HL-60/S4 treated with phorbol 12-myristate 13-acetate at 8.2 ng/mL for 4 days and 3 days (cell line): ENCODE measurements around the gene GRPR.
"Not testable (repeated sequence)": the region's sequence is repeated elsewhere in the genome, so short reads cannot be mapped to it uniquely, and the experiment has no call there.

Experiments
- in situ Hi-C: fragments of 300-500 bp; cut with MboI; formaldehyde crosslinking; loops from 2 replicates; pipeline ENCODE4 v1.15.0; 2022; ENCODE audit warnings: low sequenced_read_pairs

Gene GRPR

GRCh38 chrX:16175329-16176061 is 52.1 kb downstream of the GRPR start:
- in situ Hi-C loops, result no loop called here

GRCh38 chrX:16177260-16177659 is 53.9 kb downstream of the GRPR start:
- in situ Hi-C loops, result no loop called here

- in situ Hi-C loops, result not testable (repeated sequence)
Measured at GRCh38 chrX:16183843-16184242, 60.5 kb downstream of the GRPR start.

GRCh38 chrX:16185725-16186136 is 62.4 kb downstream of the GRPR start:
- in situ Hi-C loops, result no loop called here

- in situ Hi-C loops, result no loop called here
Measured at GRCh38 chrX:16186380-16187007, 63.1 kb downstream of the GRPR start.

- in situ Hi-C loops, result no loop called here
Measured at GRCh38 chrX:16187024-16187760, 63.8 kb downstream of the GRPR start.

GRCh38 chrX:16188687-16189086 is 65.3 kb downstream of the GRPR start:
- in situ Hi-C loops, result no loop called here

- in situ Hi-C loops, result no loop called here
Measured at GRCh38 chrX:16191605-16192004, 68.2 kb downstream of the GRPR start.

DNA sequence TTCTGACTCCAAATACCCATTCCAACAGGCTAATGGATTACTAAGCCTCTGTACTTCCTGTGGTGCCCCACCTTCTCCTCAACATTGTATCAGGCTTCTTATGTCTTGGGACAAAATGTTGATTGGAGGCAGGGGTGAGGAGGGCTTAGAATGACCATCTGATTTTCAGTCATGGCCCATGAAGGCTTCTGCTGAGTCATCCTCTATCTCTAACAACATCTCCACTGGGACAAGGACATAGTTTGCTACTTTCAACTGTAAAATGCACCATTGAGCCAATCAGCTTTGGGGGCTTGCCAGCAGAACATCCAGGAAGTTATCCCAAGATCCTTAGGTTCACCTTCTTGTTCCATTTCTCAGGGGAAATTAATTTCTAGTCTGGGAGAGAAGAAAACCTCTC is 73.5 kb downstream of the GRPR start:
- in situ Hi-C loops, result no loop called here

GRCh38 chrX:16199343-16199742 is 76.0 kb downstream of the GRPR start:
- in situ Hi-C loops, result no loop called here

DNA sequence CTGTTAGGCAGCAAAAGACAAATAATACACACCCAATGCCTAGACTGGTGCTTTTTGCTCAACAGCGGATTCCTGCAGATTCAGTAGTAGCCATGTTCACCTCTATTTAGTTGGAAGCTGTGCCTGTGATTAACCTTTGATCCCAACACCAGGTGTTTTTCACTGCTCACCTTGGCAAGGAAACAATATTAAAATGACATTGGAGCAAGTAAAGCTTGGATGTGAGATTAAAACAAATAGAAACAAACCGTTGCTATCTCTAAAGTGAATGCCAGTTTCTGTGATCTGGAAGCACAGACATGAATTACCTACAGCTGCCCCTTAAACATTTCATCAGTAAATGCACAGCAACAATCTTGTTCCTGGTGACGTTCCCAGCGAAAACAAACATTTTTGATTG is 79.6 kb downstream of the GRPR start:
- in situ Hi-C loops, result no loop called here
